ENCODE results near the gene CRYBG1. TPM values are rescaled to one million over a fixed set of nuclear protein-coding genes. Genes with fewer than 3 reads are reported as not detected.

Gene CRYBG1
- total and polyA plus RNA-seq, 2 of the 13 experiments (the other 11 are each of a cell fraction or from before 2014, with no cell fraction given): 10.1 to 21.9 TPM

DNA sequence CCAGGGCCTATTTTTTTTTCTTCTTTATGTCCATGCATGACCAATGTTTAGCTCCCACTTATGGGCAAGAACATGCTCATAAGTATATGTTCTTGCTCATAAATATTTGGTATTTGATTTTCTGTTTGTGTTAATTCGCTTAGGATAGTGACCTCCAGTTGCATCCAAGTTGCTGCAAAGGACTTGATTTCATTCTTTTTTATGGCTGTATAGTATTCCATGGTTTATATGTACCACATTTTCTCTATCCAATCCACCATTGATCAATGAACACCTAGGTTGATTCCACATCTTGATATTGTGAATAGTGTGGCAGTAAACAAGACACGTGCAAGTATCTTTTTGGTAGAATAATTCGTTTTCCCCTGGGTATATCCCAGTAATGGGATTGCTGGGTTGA, 190.6 kb downstream of the CRYBG1 start (continued):
- TF ChIP-seq, protein P1, sequence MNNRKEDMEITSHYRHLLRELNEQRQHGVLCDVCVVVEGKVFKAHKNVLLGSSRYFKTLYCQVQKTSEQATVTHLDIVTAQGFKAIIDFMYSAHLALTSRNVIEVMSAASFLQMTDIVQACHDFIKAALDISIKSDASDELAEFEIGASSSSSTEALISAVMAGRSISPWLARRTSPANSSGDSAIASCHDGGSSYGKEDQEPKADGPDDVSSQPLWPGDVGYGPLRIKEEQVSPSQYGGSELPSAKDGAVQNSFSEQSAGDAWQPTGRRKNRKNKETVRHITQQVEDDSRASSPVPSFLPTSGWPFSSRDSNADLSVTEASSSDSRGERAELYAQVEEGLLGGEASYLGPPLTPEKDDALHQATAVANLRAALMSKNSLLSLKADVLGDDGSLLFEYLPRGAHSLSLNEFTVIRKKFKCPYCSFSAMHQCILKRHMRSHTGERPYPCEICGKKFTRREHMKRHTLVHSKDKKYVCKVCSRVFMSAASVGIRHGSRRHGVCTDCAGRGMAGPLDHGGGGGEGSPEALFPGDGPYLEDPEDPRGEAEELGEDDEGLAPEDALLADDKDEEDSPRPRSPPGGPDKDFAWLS (CRISPR knock-in tag; IDR thresholded peaks at IDR 0.05; ENCODE audit: borderline replicate concordance): no peak
- TF ChIP-seq ZNF331 (CRISPR knock-in tag; IDR thresholded peaks at IDR 0.05) (no peak), AGO1 (IDR thresholded peaks at IDR 0.05; ENCODE audit: low read depth, low read length, poor library complexity, severe bottlenecking) (no peak), SPEN (CRISPR knock-in tag; IDR thresholded peaks at IDR 0.05; ENCODE audit: low read depth) (no peak), PRMT3 (CRISPR knock-in tag; IDR thresholded peaks at IDR 0.05; ENCODE audit: borderline replicate concordance, low read depth) (no peak), ZNF101 (CRISPR knock-in tag; IDR thresholded peaks at IDR 0.05; ENCODE audit: borderline replicate concordance, low read depth) (no peak), NR2F6 (IDR thresholded peaks at IDR 0.05) (no peak), NR2F6 (CRISPR knock-in tag; IDR thresholded peaks at IDR 0.05) (no peak)

DNA sequence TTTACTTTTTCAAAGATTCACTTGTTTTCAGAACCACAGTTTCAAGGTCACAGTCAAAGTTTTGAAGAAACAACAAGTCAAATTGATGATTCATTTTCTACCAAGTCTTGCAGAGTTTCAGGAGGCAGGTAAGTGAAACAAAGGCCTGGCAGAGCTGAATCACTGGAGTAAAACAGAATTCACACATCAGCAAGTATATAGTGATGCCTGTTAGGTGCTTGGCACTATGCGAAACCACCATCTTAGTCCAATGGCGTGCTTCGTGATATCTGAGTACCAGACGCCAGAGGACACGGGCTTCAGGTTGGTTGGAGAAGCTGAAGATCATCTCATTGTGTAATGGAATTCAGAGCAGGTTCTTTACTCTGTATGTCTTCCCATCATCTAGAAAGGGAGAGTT, 192.9 kb downstream of the CRYBG1 start:
- H3K9me3 ChIP-seq (ENCODE audit: low read length): no peaks in the 10 kb centered on the region
- WGBS (ENCODE audit: low lambda C conversion rate): 100% methylated on average over 5 of the region's 5 CpGs
- no TSS peak for BruUV-seq (replicated peaks)
- DNase-seq (ENCODE audit: low spot score): no peak
- in situ Hi-C loops (cut with HindIII; ENCODE audit: extremely low pct_ligation_motif_present, low pct_unique_long_range_greater_than_20kb): no loop called here
- no peaks in the 10 kb centered on the region for H4K20me1 ChIP-seq (ENCODE audit: insufficient read depth, low read length)
- ChIA-PET POLR2A (no interaction called here), CTCF (ENCODE audit: low intra/inter-chr PET ratio, low total read pairs) (no interaction called here)
- no peak overlapping the region for H3K4me3 ChIP-seq (replicated peaks in 1 of 3; ENCODE audit: insufficient read depth in 1 of 3, low read depth in 2 of 3, low read length in 3 of 3)
- intact Hi-C loops (cut with micrococcal nuclease; ENCODE audit: unreplicated experiment): no loop called here
- no peak overlapping the region for H3K27ac ChIP-seq (ENCODE audit: extremely low read length, insufficient read depth, low read length)
- no peaks in the 10 kb centered on the region for H3K79me2 ChIP-seq (ENCODE audit: insufficient read depth, low read length)
- peaks cover 30% of the 10 kb centered on the region for H3K4me1 ChIP-seq (ENCODE audit: insufficient read depth, low read length)
- peak; percentile 8 for FAIRE-seq
- H3K27me3 ChIP-seq (ENCODE audit: control insufficient read depth in 1 of 2, insufficient read depth in 2 of 2, low read length in 2 of 2): no peaks in the 10 kb centered on the region
- no peak overlapping the region for H3K4me2 ChIP-seq (ENCODE audit: low read depth, low read length)
- H2AFZ ChIP-seq (ENCODE audit: low read length): no peak overlapping the region
- TF ChIP-seq ZNF275 (CRISPR knock-in tag; IDR thresholded peaks at IDR 0.05; ENCODE audit: borderline replicate concordance): no peak
- TF ChIP-seq, protein P2, sequence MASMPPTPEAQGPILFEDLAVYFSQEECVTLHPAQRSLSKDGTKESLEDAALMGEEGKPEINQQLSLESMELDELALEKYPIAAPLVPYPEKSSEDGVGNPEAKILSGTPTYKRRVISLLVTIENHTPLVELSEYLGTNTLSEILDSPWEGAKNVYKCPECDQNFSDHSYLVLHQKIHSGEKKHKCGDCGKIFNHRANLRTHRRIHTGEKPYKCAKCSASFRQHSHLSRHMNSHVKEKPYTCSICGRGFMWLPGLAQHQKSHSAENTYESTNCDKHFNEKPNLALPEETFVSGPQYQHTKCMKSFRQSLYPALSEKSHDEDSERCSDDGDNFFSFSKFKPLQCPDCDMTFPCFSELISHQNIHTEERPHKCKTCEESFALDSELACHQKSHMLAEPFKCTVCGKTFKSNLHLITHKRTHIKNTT (CRISPR knock-in tag; IDR thresholded peaks at IDR 0.05): no peak
- TF ChIP-seq PAWR (CRISPR knock-in tag; IDR thresholded peaks at IDR 0.05; ENCODE audit: borderline replicate concordance): no peak
- TF ChIP-seq CSRNP1 (CRISPR knock-in tag; IDR thresholded peaks at IDR 0.05): no peak
- TF ChIP-seq ZNF280B (CRISPR knock-in tag; IDR thresholded peaks at IDR 0.05; ENCODE audit: borderline replicate concordance): no peak
- TF ChIP-seq KLF12 (CRISPR knock-in tag; IDR thresholded peaks at IDR 0.05; ENCODE audit: borderline replicate concordance): no peak
- TF ChIP-seq ZNF20 (CRISPR knock-in tag; IDR thresholded peaks at IDR 0.05): no peak
- H3K9ac ChIP-seq (ENCODE audit: insufficient read depth, low read depth, low read length): no peak overlapping the region
- peaks cover 8 to 36% of the 10 kb centered on the region in 2 experiments; a peak in 4 of 5 replicates for H3K36me3 ChIP-seq (replicated peaks in 1 of 2; ENCODE audit: control insufficient read depth in 1 of 2, insufficient read depth in 2 of 2, low read length in 2 of 2)
- no peak for ATAC-seq
